IMR-90 (cell line): ENCODE data around the gene PATJ. TPM values are rescaled to one million over a fixed set of nuclear protein-coding genes. Genes with fewer than 3 reads are reported as not detected.

Experiments
- ATAC-seq: fragments of 200-7000 bp; cut with Tn5 transposase; 2 replicates; pipeline ENCODE4 v1.9.1; 2020; ENCODE audit warnings: low read depth, mild to moderate bottlenecking, moderate library complexity
- BruUV-seq: library from RNA; stranded (reverse); fragments of 400-500 nt; replicated peaks from 2 replicates; lab custom pipeline; 2021; lab: Mats Ljungman, UMichigan
- CTCF ChIA-PET: fragments of 300-600 bp; formaldehyde crosslinking; extraction: SDS; loops from one replicate; lab custom pipeline; 2021; ENCODE audit warnings: antibody characterized with exemption; lab: Yijun Ruan, JAX
- POLR2A ChIA-PET: fragments of 300-600 bp; sonication (Branson Sonifier 250); formaldehyde crosslinking; loops from one replicate; lab custom pipeline; 2022; ENCODE audit warnings: antibody characterized with exemption; ENCODE audit not compliant: unreplicated experiment; lab: Charles Lee
- DNase-seq: peaks from one replicate; pipeline ENCODE4 v3.0.0; 2013
- H2AFZ ChIP-seq: replicated peaks from 2 replicates; pipeline ENCODE3; 2013; ENCODE audit warnings: low read length, mild to moderate bottlenecking; ENCODE audit not compliant: poor library complexity
- H2AK5ac ChIP-seq: 2 replicates; pipeline ENCODE4 v1.6.1; 2013; ENCODE audit warnings: low read depth, low read length, inconsistent platforms
- H2AK9ac ChIP-seq: replicated peaks from 2 replicates; pipeline ENCODE3; 2013; ENCODE audit warnings: mild to moderate bottlenecking, low read depth, low read length, moderate library complexity; ENCODE audit not compliant: poor library complexity
- H2BK120ac ChIP-seq: 2 replicates; pipeline ENCODE4 v1.6.1; 2013; ENCODE audit warnings: low read depth, low read length, inconsistent platforms
- H2BK15ac ChIP-seq: 3 replicates; pipeline ENCODE4 v1.6.1; 2013; ENCODE audit warnings: low read depth, low read length, inconsistent platforms
- H2BK20ac ChIP-seq: 2 replicates; pipeline ENCODE4 v1.6.1; 2013; ENCODE audit warnings: low read depth, mild to moderate bottlenecking, inconsistent platforms, low read length, moderate library complexity
- H2BK5ac ChIP-seq: 2 replicates; pipeline ENCODE4 v1.6.1; 2013; ENCODE audit warnings: mild to moderate bottlenecking, low read depth, low read length, inconsistent platforms; ENCODE audit not compliant: poor library complexity, severe bottlenecking
- H3K14ac ChIP-seq: replicated peaks from 2 replicates; pipeline ENCODE4 v1.6.1; 2013; ENCODE audit warnings: low read depth, low read length, inconsistent platforms
- H3K18ac ChIP-seq: 2 replicates; pipeline ENCODE4 v1.6.1; 2013; ENCODE audit warnings: low read depth, low read length, control low read depth
- H3K23ac ChIP-seq: 2 replicates; pipeline ENCODE4 v1.6.1; 2013; ENCODE audit warnings: low read depth, low read length, inconsistent platforms
- H3K27ac ChIP-seq: 2 replicates; pipeline ENCODE4 v1.5.1; 2013; ENCODE audit warnings: mild to moderate bottlenecking, control low read depth, low read length; ENCODE audit not compliant: insufficient read depth
- H3K27me3 ChIP-seq: 2 replicates; pipeline ENCODE4 v1.6.1; 2013; ENCODE audit warnings: low read length; ENCODE audit not compliant: control insufficient read depth, insufficient read depth
- H3K36me3 ChIP-seq: 2 replicates; pipeline ENCODE4 v1.6.1; 2013; ENCODE audit warnings: low read length, mixed read lengths; ENCODE audit not compliant: control insufficient read depth, insufficient read depth
- H3K4ac ChIP-seq: 2 replicates; pipeline ENCODE4 v1.6.1; 2013; ENCODE audit warnings: low read depth, low read length, inconsistent platforms
- H3K4me1 ChIP-seq: 2 replicates; pipeline ENCODE4 v1.6.1; 2013; ENCODE audit warnings: low read length, mixed read lengths; ENCODE audit not compliant: control insufficient read depth, insufficient read depth
- H3K4me2 ChIP-seq: 2 replicates; pipeline ENCODE4 v1.6.1; 2013; ENCODE audit warnings: low read depth, mild to moderate bottlenecking, control low read depth, low read length, moderate library complexity
- H3K4me3 ChIP-seq: 2 replicates; pipeline ENCODE4 v1.5.1; 2013; ENCODE audit warnings: low read depth, mild to moderate bottlenecking, control low read depth, low read length, moderate library complexity; ENCODE audit not compliant: insufficient read depth
- H3K56ac ChIP-seq: 2 replicates; pipeline ENCODE4 v1.6.1; 2013; ENCODE audit warnings: low read length, inconsistent platforms; ENCODE audit not compliant: insufficient read depth; ENCODE audit errors: extremely low read depth
- H3K79me1 ChIP-seq, 2 experiments: 2 replicates each; pipeline ENCODE4 v1.6.1; 2013; ENCODE audit warnings: low read length in 2 of 2, inconsistent platforms in 1 of 2, low read depth in 1 of 2
- H3K9ac ChIP-seq: 2 replicates; pipeline ENCODE4 v1.6.1; 2013; ENCODE audit warnings: low read depth, low read length, control low read depth
- H3K9me1 ChIP-seq: 2 replicates; pipeline ENCODE4 v1.6.1; 2013; ENCODE audit warnings: low read length, inconsistent platforms; ENCODE audit not compliant: insufficient read depth
- H3K9me3 ChIP-seq: 2 replicates; pipeline ENCODE4 v1.6.1; 2013; ENCODE audit warnings: low read length; ENCODE audit not compliant: control insufficient read depth, insufficient read depth
- H4K20me1 ChIP-seq: 2 replicates; pipeline ENCODE4 v1.6.1; 2013; ENCODE audit warnings: low read length, inconsistent platforms; ENCODE audit not compliant: insufficient read depth
- H4K5ac ChIP-seq: 2 replicates; pipeline ENCODE4 v1.6.1; 2013; ENCODE audit warnings: mild to moderate bottlenecking, low read depth, low read length, control low read depth
- H4K8ac ChIP-seq, 2 experiments: 2 replicates each; pipeline ENCODE4 v1.6.1; 2013; ENCODE audit warnings: low read depth in 2 of 2, low read length in 2 of 2, control low read depth in 1 of 2, inconsistent platforms in 1 of 2
- H4K91ac ChIP-seq: 2 replicates; pipeline ENCODE4 v1.6.1; 2013; ENCODE audit warnings: low read depth, low read length, inconsistent platforms; ENCODE audit not compliant: insufficient read depth
- CHD1 ChIP-seq: IDR thresholded peaks from 2 replicates; pipeline ENCODE4 v1.6.1; 2012; ENCODE audit warnings: low read depth, low read length, improper control_type of control experiment
- FOS ChIP-seq: fragments of 150-350 bp; IDR thresholded peaks from 2 replicates; pipeline ENCODE4 v1.6.1; 2016; ENCODE audit warnings: low read depth, low read length
- MAFK ChIP-seq: IDR thresholded peaks from 2 replicates; pipeline ENCODE4 v1.6.1; 2012; ENCODE audit warnings: low read depth, low read length, improper control_type of control experiment
- MXI1 ChIP-seq: IDR thresholded peaks from 2 replicates; pipeline ENCODE4 v1.6.1; 2012; ENCODE audit warnings: low read depth, mild to moderate bottlenecking, low read length, moderate library complexity, borderline replicate concordance
- WGBS, 2 experiments: methylation state at CpG; one replicate each; pipeline versions ENCODE4 v1.1.5 to v1.1.7; 2013; ENCODE audit warnings: missing lambda C conversion rate in 2 of 2; ENCODE audit not compliant: insufficient read length in 1 of 2; ENCODE audit errors: extremely low coverage in 2 of 2; 5-methylcytosine and 5-hydroxymethylcytosine counted together
- dilution Hi-C: fragments of 300-500 bp; cut with HindIII; formaldehyde crosslinking; loops from one replicate; pipeline ENCODE4 v1.14.3; 2018; ENCODE audit warnings: low sequenced_read_pairs; ENCODE audit not compliant: unreplicated experiment
- in situ Hi-C: fragments of 300-500 bp; cut with MboI; formaldehyde crosslinking; loops from 3 replicates; pipeline ENCODE4 v1.14.3; 2019; ENCODE audit warnings: low sequenced_read_pairs, inconsistent platforms, mixed read lengths
- intact Hi-C: fragments of 100-400 bp; cut with micrococcal nuclease; formaldehyde crosslinking; loops from 2 replicates; pipeline ENCODE4 v1.10.0; 2022
- polyA plus RNA-seq, 3 experiments: library from polyadenylated mRNA; depleted of rRNA; stranded (reverse); fragments of >200 nt; gene quantifications; 2 replicates each; pipeline ENCODE4 v1.2.3, GENCODE V29; 2012; ENCODE audit warnings: low replicate concordance in 1 of 3
- total RNA-seq: library from RNA; depleted of rRNA; stranded (reverse); fragments of >200 nt; gene quantifications from 2 replicates; pipeline ENCODE4 v1.2.3, GENCODE V29; 2012
- TF ChIP-seq, protein P1 (sequence below): fragments of 150-350 bp; IDR thresholded peaks from 2 replicates; pipeline ENCODE4 v1.6.1; 2017; ENCODE audit warnings: mild to moderate bottlenecking, antibody characterized with exemption, low read length, low read depth

Gene PATJ
- total and polyA plus RNA-seq, 2 of the 4 experiments (the other 2 are of a cell fraction), result 2.0 to 3.4 TPM

DNA sequence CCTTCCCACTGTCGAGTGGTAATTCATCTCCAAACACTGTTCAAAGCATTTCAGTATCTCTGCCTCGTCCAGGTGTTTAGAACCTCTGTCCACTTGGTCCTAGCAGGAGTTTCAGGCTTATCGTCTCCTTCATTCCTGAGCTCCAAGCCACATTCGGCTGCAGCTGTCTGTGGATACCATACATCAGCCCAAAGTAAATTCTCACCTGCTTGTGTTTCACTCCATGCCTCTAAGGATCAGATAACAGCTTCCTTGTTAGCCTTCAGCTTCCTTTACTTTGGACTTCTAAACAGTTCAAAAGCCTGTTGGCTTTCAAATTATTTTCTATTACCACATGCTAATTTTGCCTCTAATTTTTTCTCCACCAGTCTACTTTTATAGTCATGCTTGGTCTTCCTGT lies 233.4 kb downstream of the PATJ start:
- Histone ChIP-seq H4K91ac (no peak overlapping the region), H3K14ac (no peak overlapping the region), H3K4me1 (no peaks in the 10 kb centered on the region), H3K4me2 (no peak overlapping the region), H2BK5ac (no peak overlapping the region), H2AK5ac (no peak overlapping the region), H2AFZ (no peak overlapping the region), H2BK20ac (no peak overlapping the region), H2BK15ac (no peak overlapping the region), H3K9me3 (no peaks in the 10 kb centered on the region), H4K5ac (no peak overlapping the region), H3K27ac (no peak overlapping the region), H3K18ac (no peak overlapping the region), H3K9ac (no peak overlapping the region), H2BK120ac (no peak overlapping the region), H3K27me3 (no peaks in the 10 kb centered on the region), H4K8ac (no peak overlapping the region), H3K79me1 (no peaks in the 10 kb centered on the region), H3K56ac (no peak overlapping the region), H4K20me1 (no peaks in the 10 kb centered on the region), H3K23ac (no peak overlapping the region), H3K36me3 (no peaks in the 10 kb centered on the region), H2AK9ac (no peak overlapping the region), H3K4me3 (no peak overlapping the region), H3K4ac (no peak overlapping the region), H3K9me1 (no peaks in the 10 kb centered on the region)
- ATAC-seq, result no peak
- WGBS, 2 experiments, result 22% methylated on average over 4 of the region's 4 CpGs; no CpG with 5 or more reads in 1 of the 2 experiments
- intact Hi-C loops (no loop called here), in situ Hi-C loops (no loop called here), dilution Hi-C loops (no loop called here)
- CTCF ChIA-PET, result no interaction called here
- DNase-seq, result no peak
- TF ChIP-seq, protein P1, sequence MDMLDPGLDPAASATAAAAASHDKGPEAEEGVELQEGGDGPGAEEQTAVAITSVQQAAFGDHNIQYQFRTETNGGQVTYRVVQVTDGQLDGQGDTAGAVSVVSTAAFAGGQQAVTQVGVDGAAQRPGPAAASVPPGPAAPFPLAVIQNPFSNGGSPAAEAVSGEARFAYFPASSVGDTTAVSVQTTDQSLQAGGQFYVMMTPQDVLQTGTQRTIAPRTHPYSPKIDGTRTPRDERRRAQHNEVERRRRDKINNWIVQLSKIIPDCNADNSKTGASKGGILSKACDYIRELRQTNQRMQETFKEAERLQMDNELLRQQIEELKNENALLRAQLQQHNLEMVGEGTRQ, result no peak
- TF ChIP-seq CHD1 (no peak), FOS (no peak), MXI1 (no peak), MAFK (no peak)
- BruUV-seq, result no TSS peak
- POLR2A ChIA-PET, result no interaction called here
